ENCODE results near the gene MYD88.
A peak's percentile ranks its signal among the peaks of the same experiment; 100 is the strongest.

MYD88 gene

DNA sequence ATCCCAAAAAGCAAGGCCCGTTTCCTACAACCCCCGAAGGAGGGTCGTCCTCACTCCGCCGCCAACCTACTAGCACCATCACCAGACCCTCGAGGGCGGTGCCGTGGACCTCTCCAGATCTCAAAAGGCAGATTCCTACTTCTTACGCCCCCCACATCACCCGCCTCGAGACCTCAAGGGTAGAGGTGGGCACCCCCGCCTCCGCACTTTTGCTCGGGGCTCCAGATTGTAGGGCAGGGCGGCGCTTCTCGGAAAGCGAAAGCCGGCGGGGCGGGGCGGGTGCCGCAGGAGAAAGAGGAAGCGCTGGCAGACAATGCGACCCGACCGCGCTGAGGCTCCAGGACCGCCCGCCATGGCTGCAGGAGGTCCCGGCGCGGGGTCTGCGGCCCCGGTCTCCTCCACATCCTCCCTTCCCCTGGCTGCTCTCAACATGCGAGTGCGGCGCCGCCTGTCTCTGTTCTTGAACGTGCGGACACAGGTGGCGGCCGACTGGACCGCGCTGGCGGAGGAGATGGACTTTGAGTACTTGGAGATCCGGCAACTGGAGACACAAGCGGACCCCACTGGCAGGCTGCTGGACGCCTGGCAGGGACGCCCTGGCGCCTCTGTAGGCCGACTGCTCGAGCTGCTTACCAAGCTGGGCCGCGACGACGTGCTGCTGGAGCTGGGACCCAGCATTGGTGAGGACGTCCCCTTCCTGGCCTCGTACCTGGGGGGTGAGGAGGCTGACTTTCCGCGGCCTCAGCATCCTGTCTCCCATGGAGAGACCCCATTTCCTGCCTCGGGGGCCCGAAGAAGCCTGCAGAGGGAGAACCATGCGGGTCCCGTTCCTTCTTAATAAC lies at the start of gene MYD88:
TSS of gene MYD88 (plus strand) at position 313 of the 842 bp plus-strand sequence. CDS start at position 353, 40 bp downstream.
- peak in 1 of 2 experiments; percentile 17 for DNase-seq (ENCODE audit: low read depth in 2 of 2)

- no peak for DNase-seq (ENCODE audit: low read depth in 2 of 2)
Measured at GRCh38 chr3:38089163-38089562, 49.3 kb upstream of the MYD88 start.

DNA sequence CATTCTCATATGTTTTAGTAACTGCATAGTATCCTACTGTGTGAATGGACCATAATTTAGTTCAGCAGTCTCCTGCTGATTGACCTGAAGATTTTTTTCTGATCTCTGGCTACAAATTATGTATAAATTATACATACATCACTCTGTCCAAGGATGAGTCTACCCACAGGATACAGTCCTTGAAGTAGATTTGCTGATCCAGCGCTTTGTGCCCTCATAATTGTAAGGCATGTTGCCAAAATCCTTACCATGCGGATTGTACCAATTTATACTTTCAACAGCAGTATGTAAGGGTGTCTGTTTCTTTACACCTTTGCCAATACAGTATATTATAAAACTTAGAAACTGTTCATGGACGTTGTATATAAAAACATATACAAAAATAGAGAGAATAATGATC lies 48.0 kb upstream of the MYD88 start:
- no peak for DNase-seq (ENCODE audit: low read depth in 2 of 2)

- no peak for DNase-seq (ENCODE audit: low read depth in 2 of 2)
Measured at GRCh38 chr3:38094999-38095398, 43.5 kb upstream of the MYD88 start.

DNA sequence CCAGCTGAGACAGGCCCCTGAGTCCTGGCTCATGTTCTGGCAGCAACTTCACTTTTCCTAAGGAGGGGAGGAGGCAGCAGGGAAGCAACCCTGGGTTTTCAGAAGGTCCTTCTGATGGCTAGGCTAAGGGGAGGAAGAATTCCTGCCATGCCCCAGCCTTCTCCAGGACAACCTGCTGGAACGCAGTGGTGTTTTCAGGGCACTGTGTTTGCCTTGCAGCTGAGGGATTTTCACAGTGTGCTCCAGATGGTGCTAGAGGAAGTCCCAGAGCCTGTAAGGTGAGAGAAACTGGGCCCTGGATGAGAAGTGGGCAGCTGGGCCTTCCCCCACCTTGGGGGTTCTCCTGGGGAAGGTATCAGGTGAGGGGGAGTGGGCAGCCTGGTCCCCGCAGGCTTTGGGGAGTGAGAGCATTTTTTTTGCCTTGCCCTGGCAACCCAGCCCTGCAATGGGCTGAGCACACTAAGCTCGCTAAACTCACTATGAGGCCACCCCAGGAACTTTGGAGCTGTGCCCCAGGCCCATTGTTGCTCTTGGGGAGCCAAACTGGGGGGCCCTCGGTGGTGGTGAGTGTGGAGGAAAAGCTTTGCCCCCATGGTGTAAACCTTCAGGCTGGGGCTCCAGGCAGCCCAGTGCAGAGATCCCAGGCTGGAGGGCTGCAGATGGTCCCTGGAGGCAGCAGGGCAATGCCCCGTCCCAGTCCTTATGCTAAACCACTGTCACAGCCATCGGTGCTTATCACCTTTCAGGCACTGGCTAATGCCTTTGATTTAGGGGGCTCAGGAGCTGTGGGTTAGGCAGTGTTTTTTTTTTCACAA lies 42.6 kb upstream of the MYD88 start:
- no peak for DNase-seq (ENCODE audit: low read depth in 2 of 2)

DNA sequence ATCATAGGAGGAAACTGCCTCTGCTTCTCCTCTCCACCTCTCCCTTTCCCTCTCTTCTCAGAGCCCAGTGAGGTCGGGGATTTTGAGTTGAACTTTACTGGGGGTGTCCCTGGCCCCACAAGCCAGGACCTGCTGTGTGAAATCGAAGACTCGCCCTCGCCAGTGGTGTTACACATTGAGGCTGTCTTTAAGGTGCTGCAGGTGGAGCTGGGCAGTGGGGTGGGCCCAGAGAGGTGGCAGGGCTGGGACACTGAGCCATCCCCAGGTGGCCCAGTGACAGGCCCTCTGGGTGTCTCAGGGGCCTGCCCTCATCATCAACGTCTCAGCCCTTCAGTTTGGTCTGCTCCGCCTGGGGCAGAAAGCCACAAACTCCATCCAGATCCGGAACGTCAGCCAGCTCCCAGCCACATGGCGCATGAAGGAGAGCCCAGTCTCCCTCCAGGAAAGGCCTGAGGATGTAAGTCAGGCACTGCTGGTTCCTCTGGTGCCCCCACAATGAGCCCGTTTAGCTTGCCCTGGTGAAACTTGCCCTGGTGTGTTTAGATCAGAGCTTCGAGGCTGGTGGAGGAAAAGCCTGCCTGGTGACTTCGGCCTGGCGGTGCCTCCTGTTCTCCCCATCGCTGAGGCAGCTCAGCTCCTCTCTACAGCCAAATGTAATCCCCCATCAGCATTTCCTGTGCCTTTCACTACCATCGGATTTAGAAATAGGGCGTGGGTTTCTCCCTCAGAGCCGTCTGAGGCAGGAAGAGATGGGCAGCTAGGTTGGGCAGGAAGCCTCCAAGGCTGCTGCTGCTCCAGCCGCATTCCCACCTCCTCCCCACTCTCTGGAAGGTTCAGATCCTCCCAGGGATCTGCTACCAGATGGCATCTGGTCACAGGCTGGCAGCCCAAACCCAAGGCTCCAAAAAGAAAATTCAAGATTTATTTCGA lies 40.8 kb upstream of the MYD88 start:
- DNase-seq (ENCODE audit: low read depth in 2 of 2) = no peak

DNA sequence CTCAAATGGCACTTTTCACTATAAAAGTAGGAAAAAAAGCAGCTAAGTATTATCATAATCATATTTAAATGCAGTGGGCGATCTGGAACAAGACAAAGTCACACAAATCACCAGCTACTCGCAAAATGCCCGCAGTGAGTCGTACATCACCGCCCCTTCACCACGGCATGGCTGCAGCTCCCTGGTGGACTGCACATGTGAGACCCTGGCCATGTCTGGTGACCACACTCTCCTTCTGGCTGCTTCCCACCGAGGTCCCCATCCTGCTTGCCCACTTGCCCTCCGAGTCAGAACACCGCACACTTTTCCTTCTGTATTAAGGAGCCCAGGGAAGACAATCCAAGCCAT lies 40.1 kb upstream of the MYD88 start:
- DNase-seq (ENCODE audit: low read depth in 2 of 2) = no peak

DNA sequence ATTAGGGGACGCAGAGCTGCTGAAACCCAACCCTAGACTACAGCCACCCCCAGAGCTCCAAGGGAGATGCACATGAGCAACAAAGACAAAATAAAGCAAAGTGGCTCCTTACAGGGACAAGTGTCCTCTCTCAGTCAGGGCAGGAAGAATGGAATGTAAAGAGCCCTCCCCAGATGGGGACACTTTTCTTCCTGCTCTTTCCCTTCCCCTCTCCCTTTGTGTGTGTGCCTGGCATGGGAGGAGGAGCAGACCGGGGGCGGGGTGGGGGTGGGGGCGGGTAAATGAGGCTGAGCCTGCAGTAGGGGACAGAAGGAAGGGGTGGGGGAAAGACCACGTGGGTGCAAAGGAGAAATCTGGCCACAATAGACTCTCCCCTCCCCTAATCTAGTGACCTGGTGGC lies 38.9 kb upstream of the MYD88 start:
- DNase-seq (ENCODE audit: low read depth in 2 of 2) = no peak

- no peak for DNase-seq (ENCODE audit: low read depth in 2 of 2)
Measured at GRCh38 chr3:38100498-38100897, 38.0 kb upstream of the MYD88 start.

GRCh38 chr3:38101811-38102443 lies 36.5 kb upstream of the MYD88 start:
- DNase-seq (ENCODE audit: low read depth in 2 of 2) = no peak

DNA sequence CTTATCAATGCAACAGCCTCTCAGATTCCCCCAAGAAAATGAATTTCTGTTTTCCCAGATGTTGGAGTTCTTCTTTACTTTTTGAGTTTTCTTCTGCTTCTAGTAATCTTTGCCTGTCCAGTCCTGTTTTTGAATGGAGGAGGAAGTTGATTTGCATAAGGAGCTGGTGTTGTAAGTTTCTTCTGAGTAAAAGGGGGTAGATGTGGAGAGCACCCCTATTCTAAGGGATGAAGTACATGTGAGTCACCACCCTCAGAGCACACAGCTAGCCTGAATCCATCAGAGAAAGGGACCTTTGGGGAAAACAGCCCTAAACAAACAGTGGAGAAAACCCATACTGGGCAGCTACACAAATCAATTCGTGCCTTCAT lies 36.0 kb upstream of the MYD88 start:
- no peak for DNase-seq (ENCODE audit: low read depth in 2 of 2)

DNA sequence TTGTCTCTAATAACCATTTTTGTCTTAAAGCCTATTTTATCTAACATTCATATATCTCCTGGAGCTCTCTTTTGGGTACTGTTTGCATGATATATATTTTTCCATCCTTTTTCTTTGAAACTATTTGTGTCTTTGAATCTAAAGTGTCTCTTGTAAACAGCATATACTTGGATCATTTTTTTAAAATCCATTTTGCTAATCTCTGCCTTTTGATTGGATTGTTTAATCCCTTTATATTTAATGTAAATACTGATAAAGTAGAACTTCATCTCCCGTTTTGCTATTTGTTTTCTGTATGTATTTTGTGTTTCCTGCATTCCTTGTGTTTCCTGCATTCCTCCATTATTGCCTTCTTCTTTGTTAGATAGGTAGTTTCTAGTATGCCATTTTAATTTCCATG lies 32.9 kb upstream of the MYD88 start:
- DNase-seq (ENCODE audit: low read depth in 2 of 2) = no peak

DNA sequence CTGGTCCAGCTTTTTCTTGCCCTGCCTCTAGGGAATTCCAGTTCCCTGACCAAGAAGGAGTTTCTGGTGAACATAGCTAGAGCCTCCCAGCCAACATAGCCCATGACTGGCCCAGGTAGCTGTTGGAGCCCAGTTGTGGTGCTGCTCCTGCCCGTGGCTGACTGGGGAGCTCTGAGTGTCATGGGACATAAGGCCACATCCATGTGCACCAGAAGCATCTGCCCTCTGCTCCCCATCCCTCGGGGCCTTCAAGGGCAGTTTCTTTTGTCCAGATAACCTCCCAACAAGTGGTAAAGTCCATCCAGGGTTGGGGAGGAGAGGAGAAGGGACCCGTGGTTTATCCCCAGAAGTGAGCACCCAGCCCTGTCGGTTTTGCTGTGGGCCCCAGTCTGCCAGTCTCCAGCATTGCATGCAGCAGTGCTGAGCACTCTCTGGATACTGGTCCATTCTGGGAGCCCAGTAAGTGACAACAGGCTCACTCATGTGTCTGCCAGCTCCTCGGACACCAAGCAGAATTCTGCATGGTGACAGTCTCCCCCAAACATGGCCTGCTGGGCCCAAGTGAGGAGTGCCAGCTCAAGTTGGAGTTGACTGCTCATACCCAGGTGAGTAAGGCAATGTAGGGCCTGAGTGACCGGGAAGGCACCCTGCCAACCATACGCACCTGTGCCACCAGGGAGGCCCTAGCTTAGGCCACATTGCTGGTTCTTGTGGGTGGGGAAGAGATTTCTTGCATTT lies 30.4 kb upstream of the MYD88 start:
- no peak for DNase-seq (ENCODE audit: low read depth in 2 of 2)

DNA sequence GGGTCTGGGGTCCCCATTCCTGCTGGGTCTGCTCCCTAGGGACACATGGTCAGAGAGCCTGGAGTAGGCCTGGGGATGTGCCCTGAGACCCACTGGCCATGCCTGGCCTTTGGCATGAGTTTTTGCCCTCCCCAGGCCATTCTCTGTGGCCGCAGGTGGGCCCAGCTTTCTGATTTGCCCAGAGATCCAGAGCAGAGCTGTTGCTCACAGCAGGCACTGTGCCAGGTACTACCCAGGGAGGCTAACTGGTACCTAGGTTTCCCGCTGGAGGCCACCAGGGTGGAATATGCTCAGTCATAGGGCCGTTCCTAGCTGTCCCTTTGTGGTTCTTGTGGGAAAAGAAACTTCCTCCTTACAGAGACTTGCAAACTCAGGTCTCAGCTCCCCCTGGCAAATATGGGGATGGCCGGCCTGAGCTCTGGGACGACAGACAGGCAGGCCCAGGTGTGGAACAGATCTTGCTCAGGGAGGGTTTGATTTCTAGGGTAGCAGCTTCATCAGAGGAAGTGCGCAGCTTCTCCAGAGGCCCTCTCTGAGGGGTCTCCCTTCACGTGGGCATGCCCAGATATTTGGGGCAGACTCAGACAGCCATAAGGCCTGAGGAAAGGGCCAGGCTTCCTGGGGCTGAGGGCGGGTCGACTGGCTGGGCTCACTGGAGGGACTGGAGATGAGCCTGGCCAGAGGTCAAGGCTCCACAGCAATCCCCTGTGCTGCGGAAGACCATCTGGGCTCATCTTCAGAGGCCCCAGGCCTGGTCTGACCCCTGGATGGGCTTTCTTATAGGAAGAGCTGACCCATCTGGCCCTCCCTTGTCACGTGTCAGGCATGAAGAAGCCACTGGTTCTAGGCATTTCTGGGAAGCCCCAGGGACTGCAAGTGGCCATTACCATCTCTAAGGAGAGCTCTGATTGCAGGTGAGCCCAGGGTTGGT lies 29.5 kb upstream of the MYD88 start:
- no peak for DNase-seq (ENCODE audit: low read depth in 2 of 2)

GRCh38 chr3:38109580-38110313 lies 28.7 kb upstream of the MYD88 start:
- no peak for DNase-seq (ENCODE audit: low read depth in 2 of 2)

DNA sequence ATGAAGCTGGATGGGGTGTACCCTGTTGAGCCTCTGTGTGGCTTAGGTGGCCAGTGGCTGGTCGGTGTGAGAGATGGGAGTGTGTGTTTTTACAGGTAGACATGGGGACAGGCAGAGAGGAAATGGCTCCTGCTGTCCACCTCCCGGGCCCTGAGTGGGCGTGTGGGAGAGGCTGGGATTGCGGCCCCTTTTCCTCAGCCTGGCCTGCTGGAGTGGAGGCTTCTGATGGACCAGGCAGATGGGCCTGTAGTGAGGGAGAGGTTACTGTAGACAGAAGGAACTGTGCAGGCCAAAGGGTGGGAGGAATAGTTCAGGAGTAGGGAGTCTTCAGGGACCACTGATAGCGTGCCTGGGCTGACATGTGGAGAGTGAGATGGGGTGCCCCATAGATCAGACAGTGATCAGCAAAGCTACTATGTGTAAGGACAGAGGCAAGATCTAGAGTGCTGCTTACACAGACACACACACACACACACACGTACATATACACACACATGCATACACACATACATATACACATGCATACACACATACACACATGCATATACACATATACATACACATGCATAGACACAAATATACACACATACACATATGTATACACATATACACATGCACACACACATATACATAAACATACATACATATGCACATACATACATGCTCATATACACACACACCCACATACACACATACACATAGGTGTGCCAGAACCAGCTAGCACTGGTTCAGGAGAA lies 28.0 kb upstream of the MYD88 start:
- no peak for DNase-seq (ENCODE audit: low read depth in 2 of 2)

- no peak for DNase-seq (ENCODE audit: low read depth in 2 of 2)
Measured at GRCh38 chr3:38111201-38111600, 27.3 kb upstream of the MYD88 start.

DNA sequence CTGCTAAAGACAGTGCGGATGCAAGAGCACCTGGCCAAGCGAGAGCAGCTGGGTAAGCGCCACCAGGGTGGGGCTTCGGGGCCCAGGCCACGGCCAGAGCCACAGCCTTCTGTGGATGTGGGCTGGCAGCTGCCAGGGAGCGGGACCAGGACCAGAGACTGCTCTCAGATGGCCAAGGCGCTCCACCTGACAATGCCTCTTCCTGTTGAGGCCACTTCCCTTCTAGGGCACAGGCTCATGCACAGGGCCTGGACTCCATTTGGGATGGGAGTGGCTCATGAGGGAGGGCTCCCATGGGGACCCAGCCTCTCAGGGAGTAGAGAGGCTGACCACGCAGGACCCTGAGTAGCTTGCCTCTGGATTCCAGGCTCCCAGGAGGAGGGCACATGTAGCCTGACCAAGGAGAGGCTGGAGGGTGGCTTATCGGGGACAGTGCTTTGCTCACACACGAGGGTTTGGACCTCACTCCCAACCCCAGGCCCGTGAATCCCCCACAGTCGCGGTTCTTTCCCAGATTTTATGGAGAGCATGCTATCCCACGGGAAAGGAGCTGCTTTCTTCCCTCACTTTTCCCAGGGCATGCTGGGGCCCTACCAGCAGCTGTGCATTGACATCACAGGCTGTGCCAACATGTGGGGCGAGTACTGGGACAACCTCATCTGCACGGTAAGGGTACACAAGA lies 26.6 kb upstream of the MYD88 start:
- no peak for DNase-seq (ENCODE audit: low read depth in 2 of 2)

Data from fibroblast of skin of left biceps (primary cell).